ENCODE data around the gene SRRM4. TPM values are rescaled to one million over a fixed set of nuclear protein-coding genes. Genes with fewer than 3 reads are reported as not detected.

The SRRM4 gene
- total RNA-seq, 1 donor from 2014 or later = not detected

DNA sequence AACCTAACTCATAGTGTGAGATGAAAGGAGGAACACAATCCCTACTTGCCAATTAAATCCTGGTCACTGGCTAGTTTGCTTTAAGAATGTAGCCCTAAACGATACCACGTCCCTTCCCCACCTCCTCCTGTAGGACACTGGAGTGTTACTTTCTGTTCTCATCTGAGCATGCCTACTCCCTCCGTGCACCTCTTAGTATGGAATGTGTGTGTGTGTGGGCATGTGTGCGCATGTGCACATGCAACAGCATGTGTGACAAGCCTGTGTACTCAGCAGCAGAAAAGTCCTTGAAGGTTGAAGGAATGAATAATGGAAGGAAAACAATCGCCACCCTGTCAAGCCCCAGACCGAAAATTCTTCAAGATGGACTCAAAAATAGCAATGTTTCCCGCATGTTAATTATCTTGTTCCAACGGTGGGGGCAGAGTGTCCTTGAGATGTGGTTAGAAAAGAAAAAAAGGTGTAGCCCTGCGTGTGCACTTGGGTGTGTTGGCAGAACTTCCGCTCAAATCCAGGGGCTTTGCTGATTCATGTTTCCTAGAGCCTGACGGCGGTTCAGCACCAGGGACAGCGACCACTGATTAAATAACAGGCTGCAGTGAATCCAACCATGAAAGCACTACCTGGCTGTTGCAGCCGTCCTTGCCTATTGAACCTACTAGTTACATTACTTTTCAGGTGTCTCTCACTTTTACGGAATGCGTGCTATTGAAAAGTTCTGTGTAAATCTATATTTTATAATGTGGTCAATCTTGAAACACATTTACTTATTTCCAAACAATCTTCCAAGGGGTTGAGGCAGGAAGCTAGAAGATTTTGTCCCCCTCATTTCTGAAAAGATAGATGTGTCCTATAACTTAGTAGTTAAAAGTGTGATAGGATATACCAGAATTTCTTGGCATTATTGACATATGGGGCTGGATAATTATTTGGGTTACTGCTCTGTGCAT, 79.8 kb downstream of the SRRM4 start:
- Histone ChIP-seq H3K9me3 (no peaks in the 10 kb centered on the region), H3K4me1 (no peaks in the 10 kb centered on the region), H3K4me3 (no peak overlapping the region), H3K27ac (no peak overlapping the region), H3K36me3 (no peaks in the 10 kb centered on the region), H3K27me3 (ENCODE audit: low read depth) (no peaks in the 10 kb centered on the region)
- TF ChIP-seq, protein P1, sequence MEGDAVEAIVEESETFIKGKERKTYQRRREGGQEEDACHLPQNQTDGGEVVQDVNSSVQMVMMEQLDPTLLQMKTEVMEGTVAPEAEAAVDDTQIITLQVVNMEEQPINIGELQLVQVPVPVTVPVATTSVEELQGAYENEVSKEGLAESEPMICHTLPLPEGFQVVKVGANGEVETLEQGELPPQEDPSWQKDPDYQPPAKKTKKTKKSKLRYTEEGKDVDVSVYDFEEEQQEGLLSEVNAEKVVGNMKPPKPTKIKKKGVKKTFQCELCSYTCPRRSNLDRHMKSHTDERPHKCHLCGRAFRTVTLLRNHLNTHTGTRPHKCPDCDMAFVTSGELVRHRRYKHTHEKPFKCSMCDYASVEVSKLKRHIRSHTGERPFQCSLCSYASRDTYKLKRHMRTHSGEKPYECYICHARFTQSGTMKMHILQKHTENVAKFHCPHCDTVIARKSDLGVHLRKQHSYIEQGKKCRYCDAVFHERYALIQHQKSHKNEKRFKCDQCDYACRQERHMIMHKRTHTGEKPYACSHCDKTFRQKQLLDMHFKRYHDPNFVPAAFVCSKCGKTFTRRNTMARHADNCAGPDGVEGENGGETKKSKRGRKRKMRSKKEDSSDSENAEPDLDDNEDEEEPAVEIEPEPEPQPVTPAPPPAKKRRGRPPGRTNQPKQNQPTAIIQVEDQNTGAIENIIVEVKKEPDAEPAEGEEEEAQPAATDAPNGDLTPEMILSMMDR (IDR thresholded peaks at IDR 0.05) = no peak
- ATAC-seq (peak in 1 of 2 donors; percentile 57), DNase-seq (peak; percentile 69)
- intact Hi-C loops (cut with DNase I) = no loop called here

DNA sequence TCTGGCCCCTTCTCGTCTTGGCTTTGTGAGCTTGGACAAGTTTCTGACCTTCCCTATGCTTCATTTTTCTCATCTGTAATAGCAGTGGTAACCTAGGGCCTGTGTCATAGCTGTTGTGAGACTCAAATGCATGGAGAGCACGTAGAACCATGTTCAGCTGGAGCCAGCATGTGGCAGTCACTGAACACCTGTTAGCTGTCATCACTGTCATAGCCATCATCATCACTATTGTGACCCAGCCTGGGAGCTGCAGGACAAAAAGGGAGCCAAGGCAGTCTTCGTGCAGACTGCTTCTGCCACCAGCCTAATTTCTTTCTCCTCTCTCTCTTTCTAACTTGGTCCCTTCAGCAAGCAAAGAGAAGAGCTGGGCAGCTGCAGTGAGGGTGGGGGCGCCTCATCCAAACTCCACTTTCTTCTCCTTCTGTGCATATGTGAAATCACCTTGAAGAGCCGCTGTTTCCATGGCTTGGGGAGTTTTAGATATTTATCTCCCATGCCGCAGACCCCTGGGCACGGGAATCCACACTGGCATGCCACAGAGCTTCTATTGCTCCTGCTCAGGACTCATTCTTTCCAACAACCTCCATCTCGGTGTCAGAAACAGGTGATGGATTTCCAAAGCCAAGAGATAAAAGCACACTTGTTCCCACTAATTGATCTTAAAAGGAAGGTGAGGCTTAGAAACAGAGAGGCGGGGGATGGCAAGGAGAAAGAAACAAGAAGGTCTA, 87.0 kb downstream of the SRRM4 start:
- no peaks in the 10 kb centered on the region for H3K36me3 ChIP-seq
- no peak for ATAC-seq
- TF ChIP-seq, protein P1 (IDR thresholded peaks at IDR 0.05) = no peak
- H3K4me1 ChIP-seq = no peaks in the 10 kb centered on the region
- H3K9me3 ChIP-seq = no peaks in the 10 kb centered on the region
- no peak overlapping the region for H3K27ac ChIP-seq
- intact Hi-C loops (cut with DNase I) = no loop called here
- DNase-seq = no peak
- H3K27me3 ChIP-seq (ENCODE audit: low read depth) = no peaks in the 10 kb centered on the region
- no peak overlapping the region for H3K4me3 ChIP-seq

DNA sequence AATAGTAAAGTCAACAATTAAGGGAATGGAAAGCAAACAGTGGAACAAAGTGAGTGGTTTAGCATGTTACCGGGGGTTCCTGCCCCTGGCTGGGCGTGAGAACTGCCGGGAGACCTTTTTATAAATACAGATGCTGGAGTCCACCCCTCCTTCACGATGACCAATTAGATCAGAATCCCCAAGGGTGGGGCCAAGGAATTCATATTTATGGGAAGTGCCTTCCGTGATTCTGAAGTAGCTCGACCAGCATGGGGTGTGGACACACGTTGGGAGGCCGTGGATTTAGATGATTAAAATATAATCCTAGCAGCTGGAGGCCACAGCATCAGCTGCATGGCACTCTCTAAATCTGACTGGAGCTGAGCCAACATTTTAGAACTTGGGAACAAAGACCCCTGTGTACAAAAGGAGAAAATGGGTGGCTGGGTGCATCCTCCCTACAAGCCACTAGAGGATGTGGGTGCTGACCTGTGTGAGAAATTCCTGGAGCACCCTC, 87.9 kb downstream of the SRRM4 start:
- TF ChIP-seq, protein P1 (IDR thresholded peaks at IDR 0.05) = no peak
- Histone ChIP-seq H3K27me3 (ENCODE audit: low read depth) (no peaks in the 10 kb centered on the region), H3K36me3 (no peaks in the 10 kb centered on the region), H3K9me3 (no peaks in the 10 kb centered on the region), H3K27ac (no peak overlapping the region), H3K4me1 (no peaks in the 10 kb centered on the region), H3K4me3 (no peak overlapping the region)
- intact Hi-C loops (cut with DNase I) = no loop called here
- ATAC-seq (peak; percentile 71 to 84), DNase-seq (no peak)

DNA sequence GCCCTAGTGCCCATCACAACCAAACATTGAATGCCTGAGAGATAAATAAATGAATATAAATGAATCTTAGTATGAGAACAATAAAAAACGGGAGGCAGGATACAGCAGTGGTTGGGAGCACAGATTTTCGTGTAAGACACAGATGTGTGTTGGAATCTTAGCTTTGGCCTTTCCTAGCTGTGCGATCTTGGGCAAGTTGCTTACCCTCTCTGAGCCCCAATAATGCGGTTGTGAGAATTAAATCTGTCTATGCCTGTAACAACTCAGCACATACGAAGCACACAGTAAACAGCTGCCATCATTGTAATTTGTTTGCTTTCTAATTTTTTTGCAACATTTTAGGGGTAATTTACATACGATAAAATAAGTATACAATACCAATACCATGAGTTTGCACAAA, 89.8 kb downstream of the SRRM4 start:
- H3K9me3 ChIP-seq = no peaks in the 10 kb centered on the region
- H3K36me3 ChIP-seq = no peaks in the 10 kb centered on the region
- H3K27me3 ChIP-seq (ENCODE audit: low read depth) = no peaks in the 10 kb centered on the region
- DNase-seq = no peak
- ATAC-seq = no peak
- TF ChIP-seq, protein P1 (IDR thresholded peaks at IDR 0.05) = no peak
- H3K4me3 ChIP-seq = no peak overlapping the region
- H3K4me1 ChIP-seq = no peaks in the 10 kb centered on the region
- no peak overlapping the region for H3K27ac ChIP-seq
- intact Hi-C loops (cut with DNase I) = no loop called here

DNA sequence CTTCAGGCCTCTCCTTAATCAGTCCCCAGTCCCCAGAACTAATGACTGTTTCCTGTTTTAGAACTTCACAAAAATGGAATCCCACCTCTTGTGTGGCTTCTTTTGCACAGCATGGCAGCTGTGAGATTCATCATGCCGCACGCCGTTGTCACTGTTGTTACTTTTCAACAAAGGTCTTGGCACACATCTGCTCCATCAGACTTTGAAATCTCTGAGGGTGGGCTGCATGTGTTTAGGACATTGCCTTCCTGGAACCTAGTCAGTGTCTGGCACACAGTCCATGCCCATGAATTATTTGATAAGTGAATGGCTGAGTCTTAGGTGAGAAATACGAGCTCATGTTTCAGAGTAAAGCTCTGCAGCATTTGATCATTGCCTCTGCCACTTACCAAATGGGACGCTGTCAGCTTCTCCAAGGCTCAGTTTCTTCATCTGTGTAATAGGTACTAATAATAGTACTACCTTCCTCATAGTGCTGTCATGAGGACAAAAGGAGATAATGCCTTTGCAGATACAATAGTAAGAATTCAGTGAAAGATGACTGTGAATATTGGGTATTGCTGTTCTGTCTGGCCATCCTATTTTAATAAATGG, 90.4 kb downstream of the SRRM4 start:
- no peaks in the 10 kb centered on the region for H3K4me1 ChIP-seq
- intact Hi-C loops (cut with DNase I) = no loop called here
- H3K27me3 ChIP-seq (ENCODE audit: low read depth) = no peaks in the 10 kb centered on the region
- no peak for ATAC-seq
- TF ChIP-seq, protein P1 (IDR thresholded peaks at IDR 0.05) = no peak
- DNase-seq = no peak
- H3K27ac ChIP-seq = no peak overlapping the region
- H3K36me3 ChIP-seq = no peaks in the 10 kb centered on the region
- H3K9me3 ChIP-seq = no peaks in the 10 kb centered on the region
- no peak overlapping the region for H3K4me3 ChIP-seq
